HG03558 (cell line): ENCODE data around the gene TMEM151B.
"Not testable (repeated sequence)": the region's sequence is repeated elsewhere in the genome, so short reads cannot be mapped to it uniquely, and the experiment has no call there.

Experiments used
- ATAC-seq: cut with Tn5 transposase; IDR thresholded peaks from one replicate; pipeline ENCODE4 v1.9.1; 2021; ENCODE audit warnings: moderate number of reproducible peaks; ENCODE audit not compliant: unreplicated experiment; ENCODE audit errors: extremely low read depth

Gene TMEM151B

DNA sequence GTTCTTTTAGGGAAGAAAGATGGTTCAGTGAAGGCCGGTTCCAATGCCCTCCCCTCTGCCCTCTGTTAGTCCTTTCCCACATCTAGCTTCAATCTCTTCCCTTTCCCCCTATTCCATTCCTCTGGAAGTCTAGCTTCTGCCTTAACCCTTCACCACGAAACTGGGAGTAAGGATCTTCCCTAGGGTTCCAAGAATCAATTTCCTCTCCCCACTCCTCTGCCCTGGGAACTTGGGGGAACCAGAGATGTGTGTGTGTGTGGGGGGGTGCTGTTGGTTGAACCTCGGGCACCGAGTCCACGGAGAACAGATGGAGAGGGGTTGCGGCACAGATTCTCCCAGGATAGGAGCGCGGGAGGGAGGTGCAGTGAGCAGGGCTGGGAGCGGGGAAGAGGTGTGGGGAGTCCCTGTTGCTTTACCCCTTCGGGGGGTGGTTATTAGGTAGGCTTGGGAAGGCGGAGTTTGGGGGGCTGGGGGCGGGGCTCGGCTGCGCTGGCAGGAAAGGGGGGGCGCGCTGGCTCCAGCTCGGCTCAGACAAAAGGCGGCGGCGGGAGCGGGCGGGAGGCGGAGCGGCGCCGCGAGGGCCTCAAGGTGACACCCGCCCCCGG is at the start of gene TMEM151B:
TMEM151B (plus strand) TSS at position 530 of the 605 bp plus-strand sequence. CDS start 293 bp downstream, outside the sequence.
- ATAC-seq = no peak

- ATAC-seq = no peak
These were observed 49.3 kb upstream of the TMEM151B start for GRCh38 chr6:44220913-44221290.

DNA sequence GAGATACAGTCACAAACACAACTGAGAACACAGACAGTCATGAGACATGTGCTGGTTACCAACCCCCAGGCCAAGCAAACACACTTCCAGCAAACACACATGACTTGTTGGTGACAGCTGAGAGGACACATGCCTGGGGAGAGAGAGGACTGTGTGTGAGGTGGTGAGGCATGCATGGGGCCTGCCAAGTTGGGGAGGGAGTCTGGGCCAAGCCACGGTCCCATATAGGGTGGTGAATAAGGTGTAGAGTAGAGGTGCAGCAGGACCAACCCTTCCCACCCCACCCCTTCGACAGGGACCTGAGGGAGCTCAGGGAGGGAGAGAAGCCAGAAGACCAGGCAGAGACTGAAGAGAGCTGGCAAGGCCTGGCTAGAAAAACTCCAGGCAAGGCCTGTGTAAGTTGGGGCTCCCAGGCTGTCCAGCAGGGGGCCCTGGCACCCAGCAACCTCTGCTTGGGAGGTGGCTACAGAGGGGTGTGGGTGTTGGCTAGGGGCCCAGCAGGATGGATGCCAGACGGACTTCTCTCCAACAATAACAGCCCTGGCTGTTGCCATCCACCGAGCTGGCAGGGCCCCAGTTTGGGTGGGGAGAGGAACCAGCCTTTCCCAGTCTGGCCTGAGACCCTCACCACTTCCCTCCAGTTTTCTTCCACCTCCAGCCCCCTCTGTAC is 48.8 kb upstream of the TMEM151B start:
- no peak for ATAC-seq

- ATAC-seq = no peak
These were observed 48.3 kb upstream of the TMEM151B start for GRCh38 chr6:44221961-44222335.

DNA sequence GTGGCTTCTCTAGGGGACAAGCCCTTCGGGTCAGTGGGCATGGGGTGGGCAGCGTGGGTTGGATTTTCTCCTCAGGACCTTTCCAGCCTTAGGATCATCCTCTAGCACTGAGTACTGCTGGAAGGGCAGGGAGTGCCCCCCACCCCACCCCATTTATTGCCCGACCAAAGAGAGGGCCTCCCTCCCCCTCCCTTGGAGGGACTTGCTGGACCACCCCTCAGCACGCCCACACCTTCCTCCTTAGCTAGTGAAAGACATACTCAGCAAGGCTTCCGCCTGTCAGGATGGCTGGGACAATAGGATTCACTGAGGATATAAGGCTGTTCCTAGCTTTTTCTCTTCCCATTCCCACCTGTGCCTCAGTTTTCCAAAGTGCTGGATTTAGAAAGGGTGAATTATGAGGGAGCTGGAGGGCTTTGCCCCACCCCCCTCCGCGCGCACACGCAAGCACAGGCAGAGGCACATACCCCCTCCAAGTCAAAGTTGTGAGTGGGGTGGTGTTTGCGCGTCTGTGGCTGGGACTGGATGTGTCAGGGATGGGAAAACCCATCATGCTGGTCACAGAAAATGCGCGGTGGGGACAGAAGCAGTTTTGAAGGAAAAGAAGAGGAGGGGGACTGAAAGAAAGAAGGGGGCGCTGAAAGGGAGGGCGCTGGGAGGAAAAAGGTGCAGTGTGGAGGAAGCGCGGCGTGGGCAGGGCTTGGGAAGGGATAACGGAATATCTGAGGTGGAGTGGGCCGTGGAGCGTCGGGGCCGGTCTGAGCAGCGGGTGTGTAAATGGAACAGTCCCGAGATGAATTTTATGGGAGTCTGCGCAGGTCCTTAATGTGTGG is 47.5 kb upstream of the TMEM151B start:
- ATAC-seq = no peak

DNA sequence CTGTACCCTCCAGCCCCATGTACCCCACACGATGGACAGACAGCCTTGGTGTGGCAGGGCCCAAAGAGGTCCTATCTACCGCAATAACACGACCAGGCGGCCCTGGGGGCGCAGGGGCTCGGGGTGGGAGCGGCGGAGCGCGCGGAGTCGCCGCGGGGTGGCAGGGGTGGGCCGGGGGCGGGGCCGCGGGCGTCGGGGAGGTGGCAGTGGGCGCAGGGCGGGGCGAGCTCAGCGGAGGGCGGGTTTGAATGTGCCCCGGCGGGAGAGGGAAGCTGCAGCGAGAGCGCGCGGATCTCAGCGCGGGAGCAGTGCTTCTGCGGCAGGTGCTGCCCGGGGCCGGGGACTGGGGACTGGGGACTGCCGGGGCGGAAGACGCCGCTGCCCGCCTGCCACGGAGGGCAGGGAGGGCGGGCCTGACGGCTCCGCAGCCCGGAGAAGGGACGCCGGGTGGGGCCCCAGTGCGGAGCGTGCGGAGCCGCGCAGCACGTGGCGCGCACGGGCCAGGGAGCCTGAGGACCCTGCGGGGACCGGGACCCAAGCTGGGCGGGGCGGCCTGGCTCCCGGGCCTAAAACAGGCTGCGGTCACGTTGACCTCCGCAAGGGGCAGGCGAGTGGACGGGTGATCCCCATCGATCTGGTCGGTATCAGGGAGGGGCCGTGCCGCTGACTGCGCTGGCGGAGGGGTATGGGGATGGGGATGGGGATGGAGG is 46.8 kb upstream of the TMEM151B start, which contains the start of gene SLC29A1:
SLC29A1 (plus strand) TSS at position 277 of the 710 bp plus-strand sequence. CDS start 3,719 bp downstream, outside the sequence.
- ATAC-seq = no peak

DNA sequence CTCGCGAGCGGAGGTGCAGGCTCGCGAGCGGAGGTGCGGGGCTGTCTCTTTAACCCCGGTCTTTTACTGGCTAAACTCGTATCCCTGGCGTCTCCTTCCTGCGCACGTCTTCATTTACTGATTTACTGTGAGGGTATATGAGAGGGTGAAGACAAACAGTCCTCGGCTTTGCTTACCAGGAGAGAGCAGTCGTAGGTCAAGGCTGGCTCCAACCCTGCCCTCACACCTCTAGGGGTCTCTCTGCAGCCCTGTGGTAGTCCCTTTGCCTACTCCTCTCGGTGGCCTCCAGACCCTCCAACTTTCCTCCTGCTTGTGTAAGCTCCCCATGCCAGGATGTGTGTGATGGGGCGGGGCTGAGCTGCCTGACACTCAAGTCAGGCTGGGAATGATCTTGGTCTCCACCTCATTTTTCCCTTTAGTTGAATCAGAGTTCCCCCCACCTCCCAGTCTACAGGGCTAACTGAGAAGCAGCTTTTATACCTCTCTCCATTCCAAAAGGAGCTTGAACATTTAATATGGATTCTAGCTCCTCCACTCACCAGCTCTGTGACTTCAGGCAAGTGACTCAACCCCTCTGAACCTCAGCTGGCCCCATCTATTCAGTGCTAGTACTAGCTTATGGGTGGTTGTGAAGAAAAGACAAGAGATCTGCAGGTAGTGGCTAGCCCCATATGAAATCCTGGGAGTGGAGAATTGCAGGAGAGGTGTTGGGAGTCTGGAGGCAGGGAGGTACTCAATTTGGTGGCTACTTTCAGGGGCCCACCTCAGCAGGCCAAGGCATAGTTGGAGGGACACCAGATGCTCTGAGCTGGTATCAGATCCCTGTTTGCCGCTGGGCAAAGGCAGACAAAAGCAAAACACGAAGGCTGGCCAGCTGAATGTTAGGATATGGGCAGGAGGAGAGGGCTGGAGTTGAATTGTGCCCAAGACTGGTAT is 46.0 kb upstream of the TMEM151B start:
- no peak for ATAC-seq

DNA sequence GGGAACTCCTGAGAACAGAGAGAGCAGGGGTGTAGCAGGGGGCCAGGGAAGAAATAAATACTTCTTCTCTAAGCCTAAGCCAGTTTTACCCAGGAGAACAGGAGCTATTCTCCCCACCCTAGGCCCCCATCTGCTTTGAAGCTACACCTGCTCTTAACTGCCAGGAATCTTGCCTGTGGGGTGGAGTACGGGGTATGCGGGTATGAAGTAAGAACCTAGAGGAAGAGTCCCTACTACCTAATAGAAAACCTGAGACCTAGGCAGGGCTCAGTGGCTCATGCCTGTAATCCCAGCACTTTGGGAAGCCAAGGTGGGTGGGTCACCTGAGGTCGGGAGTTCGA is 45.3 kb upstream of the TMEM151B start:
- no peak for ATAC-seq

DNA sequence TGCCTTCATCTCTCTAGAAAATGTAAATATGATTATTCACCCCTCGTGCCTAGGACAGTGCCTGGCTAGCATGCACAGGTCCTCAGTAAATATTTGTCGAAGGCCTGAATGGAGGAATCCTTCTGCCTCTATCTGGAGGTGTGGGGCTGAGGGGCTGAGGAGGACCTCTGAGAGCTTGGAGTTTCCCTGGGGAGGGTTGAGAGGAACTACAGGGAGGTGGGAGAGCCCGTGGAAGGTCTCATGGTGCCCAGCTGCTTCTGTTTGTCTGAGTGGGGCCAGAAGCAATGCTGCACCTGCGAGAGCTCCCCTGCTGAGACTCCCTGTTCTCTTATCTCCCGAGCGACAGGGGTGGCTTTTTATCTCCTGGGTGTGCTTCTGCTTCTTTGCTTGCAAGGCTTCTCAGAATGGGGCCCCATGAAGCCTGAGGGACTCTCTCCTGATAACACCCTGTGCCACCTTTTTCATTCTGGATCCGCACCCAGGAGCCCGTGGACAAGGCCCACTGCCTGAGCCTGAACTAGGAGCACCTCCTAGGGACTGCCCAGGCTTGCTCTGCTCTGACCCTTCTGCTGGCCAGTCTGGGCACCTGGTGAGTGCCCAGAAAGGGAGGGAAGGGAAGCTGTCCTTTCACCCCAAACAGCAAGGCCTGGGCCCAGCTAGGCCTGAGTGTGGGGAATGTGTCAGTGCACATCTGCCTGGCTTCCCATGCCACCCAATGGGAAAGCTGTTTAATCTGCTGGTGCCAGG is 44.5 kb upstream of the TMEM151B start:
- ATAC-seq = no peak

- ATAC-seq = no peak
These were observed 43.7 kb upstream of the TMEM151B start for GRCh38 chr6:44226368-44227147.

DNA sequence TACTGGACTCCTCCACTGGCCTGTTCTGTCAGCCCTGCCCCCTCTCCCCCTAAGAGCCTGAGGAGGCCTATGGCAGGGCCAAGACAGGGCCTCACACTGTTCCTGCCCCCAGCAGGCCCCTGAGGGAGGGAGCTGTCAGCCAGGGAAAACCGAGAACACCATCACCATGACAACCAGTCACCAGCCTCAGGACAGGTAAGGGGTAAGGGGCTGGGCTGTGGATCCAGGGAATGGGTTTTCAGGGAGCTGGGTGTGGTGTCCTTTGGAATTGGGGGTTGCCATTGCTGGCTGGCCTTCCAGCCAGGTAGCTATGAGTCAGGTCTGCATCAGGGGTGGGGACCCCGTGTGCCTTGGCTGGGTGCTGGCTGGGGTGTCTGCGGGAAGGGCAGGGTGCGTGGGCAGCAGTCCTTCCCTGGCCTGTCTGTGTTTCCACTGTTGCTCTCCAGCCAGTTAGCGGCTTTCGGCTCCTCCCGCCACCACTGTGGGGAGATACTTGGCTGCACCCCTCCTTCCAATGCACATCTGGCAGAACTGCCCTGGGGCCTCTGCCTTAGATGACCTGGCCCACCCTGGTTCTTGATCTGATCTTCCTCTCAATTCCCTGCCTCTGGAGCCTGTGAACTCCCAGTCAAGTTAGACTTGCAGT is 43.0 kb upstream of the TMEM151B start:
- no peak for ATAC-seq

DNA sequence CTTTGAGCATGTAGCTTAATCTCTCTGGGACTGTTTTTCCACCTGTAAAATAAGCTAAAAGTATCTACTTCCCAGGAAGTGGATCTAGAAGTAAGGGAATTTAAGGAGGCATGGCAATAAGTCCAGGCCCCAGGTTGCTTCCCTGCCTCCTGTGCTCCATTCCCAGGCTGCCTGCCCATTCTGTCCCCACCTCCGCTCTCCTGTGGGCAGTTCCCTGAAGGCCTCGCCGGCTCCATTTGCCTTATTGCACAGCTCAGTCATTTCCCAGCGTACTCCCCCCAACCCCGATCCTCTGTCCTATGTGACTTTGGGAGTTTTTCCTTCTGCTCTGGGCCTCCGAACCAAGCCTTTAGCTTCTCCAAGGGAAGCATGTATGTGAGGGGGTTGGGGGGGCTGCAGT is 42.2 kb upstream of the TMEM151B start:
- no peak for ATAC-seq

DNA sequence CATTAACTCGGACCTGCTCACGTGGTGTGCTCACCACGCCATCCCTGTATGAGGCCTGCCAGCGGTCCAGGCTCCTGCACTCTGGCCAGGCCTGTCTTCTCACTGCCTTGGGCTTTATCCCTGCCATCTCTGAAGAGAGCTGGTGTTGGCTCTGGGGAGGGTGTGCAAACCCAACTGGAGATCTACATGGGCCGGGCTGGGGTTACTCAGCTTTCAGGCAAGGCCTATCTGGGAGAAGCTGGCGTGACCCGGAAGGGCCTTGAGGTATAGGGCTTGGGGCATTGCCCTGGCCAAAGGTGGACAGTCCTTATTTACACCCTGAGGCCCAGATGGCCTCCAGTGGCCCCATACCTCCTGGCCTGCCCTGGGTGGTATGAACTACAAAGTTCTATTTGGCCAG is 41.8 kb upstream of the TMEM151B start:
- no peak for ATAC-seq

DNA sequence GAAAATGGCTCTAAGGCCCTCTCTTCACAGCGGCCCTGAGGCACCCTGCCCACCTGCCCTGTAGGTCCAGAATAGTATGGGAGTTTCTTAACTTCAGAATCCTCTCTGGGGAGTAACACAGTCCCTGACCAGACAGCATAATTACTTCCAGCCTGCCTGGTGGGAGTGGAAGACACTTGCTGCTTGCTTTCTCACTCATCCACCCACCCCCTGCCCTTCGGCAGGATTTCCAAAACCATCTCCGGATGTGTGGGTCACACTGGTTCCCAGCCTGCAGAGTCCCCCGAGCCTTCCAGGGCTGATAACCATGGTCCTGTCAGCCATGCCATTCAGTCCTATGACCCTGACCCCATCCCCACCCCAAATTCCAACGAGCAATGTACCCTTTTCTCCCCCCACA is 41.4 kb upstream of the TMEM151B start:
- ATAC-seq = no peak

DNA sequence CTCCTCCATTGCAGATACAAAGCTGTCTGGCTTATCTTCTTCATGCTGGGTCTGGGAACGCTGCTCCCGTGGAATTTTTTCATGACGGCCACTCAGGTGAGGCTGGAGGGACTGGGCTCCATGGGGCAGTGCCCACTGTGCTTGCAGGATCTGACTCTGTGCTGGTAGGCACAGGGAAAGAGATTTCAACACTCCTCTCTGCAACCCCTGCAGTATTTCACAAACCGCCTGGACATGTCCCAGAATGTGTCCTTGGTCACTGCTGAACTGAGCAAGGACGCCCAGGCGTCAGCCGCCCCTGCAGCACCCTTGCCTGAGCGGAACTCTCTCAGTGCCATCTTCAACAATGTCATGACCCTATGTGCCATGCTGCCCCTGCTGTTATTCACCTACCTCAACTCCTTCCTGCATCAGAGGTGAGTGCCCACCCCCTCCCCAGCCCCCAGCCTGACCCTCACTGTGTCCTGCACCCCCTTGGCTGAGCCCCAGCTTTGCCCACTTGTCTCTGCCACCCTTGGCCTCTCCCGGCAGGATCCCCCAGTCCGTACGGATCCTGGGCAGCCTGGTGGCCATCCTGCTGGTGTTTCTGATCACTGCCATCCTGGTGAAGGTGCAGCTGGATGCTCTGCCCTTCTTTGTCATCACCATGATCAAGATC is 40.7 kb upstream of the TMEM151B start:
- ATAC-seq = no peak

DNA sequence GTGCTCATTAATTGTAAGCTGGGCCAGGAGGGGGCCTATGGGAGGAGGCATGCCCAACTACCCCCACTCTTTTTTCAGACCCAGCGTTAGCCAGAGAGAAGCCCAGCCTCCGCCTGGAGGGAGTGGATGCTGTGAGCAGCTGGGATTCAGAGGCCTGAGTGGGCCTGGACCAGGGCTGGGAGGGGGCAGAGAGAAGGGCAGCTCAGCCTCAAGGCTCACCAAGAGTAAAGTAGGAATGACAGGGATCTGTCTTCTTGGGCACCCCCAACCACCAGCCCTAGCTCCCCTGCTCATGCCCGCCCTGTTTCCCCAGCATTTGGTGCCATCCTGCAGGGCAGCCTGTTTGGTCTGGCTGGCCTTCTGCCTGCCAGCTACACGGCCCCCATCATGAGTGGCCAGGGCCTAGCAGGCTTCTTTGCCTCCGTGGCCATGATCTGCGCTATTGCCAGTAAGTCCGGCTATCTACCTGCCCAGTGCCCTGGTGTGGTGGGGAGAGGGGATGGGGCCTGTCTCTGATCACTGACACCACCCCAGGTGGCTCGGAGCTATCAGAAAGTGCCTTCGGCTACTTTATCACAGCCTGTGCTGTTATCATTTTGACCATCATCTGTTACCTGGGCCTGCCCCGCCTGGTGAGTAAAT is 40.1 kb upstream of the TMEM151B start:
- no peak for ATAC-seq

DNA sequence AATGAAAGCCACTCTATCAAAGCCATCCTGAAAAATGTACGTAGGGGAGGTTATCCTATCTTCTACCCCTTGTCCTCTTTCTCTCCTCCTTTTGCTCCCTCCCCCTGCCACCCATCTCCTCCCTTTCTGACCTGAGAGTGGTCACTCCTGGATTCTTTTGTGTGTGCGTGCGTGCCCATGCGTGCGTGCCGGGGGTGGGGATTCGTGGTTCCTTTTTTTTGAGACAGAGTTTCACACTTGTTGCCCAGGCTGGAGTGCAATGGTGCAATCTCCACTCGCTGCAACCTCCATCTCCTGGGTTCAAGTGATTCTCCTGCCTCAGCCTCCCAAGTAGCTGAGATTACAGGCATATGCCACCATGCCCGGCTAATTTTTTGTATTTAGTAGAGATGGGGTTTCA is 38.8 kb upstream of the TMEM151B start:
- not testable (repeated sequence) for ATAC-seq
